ENCODE data around the gene FAM180B. TPM values are rescaled to one million over a fixed set of nuclear protein-coding genes. Genes with fewer than 3 reads are reported as not detected.

The FAM180B gene
- total and polyA plus RNA-seq, 2 of the 13 experiments (the other 11 are each of a cell fraction or from before 2014, with no cell fraction given), result 0.40 to 1.0 TPM

- 0 out of 2 replicates have a peak, but pooled peaks have one; percentile 31 for TF ChIP-seq CERS6 (CRISPR knock-in tag; IDR thresholded peaks at IDR 0.05)
- no peak for TF ChIP-seq ZNF17 (CRISPR knock-in tag; IDR thresholded peaks at IDR 0.05)
- no peak for TF ChIP-seq ZBTB2 (CRISPR knock-in tag; IDR thresholded peaks at IDR 0.05; ENCODE audit: low read depth)
- TF ChIP-seq SETDB1 (CRISPR knock-in tag; IDR thresholded peaks at IDR 0.05; ENCODE audit: borderline replicate concordance), result no peak
- TF ChIP-seq RARA (CRISPR knock-in tag; IDR thresholded peaks at IDR 0.05), result 0 out of 2 replicates have a peak, but pooled peaks have one; percentile 10
- TF ChIP-seq, protein P1, sequence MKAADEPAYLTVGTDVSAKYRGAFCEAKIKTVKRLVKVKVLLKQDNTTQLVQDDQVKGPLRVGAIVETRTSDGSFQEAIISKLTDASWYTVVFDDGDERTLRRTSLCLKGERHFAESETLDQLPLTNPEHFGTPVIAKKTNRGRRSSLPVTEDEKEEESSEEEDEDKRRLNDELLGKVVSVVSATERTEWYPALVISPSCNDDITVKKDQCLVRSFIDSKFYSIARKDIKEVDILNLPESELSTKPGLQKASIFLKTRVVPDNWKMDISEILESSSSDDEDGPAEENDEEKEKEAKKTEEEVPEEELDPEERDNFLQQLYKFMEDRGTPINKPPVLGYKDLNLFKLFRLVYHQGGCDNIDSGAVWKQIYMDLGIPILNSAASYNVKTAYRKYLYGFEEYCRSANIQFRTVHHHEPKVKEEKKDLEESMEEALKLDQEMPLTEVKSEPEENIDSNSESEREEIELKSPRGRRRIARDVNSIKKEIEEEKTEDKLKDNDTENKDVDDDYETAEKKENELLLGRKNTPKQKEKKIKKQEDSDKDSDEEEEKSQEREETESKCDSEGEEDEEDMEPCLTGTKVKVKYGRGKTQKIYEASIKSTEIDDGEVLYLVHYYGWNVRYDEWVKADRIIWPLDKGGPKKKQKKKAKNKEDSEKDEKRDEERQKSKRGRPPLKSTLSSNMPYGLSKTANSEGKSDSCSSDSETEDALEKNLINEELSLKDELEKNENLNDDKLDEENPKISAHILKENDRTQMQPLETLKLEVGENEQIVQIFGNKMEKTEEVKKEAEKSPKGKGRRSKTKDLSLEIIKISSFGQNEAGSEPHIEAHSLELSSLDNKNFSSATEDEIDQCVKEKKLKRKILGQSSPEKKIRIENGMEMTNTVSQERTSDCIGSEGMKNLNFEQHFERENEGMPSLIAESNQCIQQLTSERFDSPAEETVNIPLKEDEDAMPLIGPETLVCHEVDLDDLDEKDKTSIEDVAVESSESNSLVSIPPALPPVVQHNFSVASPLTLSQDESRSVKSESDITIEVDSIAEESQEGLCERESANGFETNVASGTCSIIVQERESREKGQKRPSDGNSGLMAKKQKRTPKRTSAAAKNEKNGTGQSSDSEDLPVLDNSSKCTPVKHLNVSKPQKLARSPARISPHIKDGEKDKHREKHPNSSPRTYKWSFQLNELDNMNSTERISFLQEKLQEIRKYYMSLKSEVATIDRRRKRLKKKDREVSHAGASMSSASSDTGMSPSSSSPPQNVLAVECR (CRISPR knock-in tag; IDR thresholded peaks at IDR 0.05; ENCODE audit: borderline replicate concordance), result peak; percentile 66
- TF ChIP-seq PTBP1 (IDR thresholded peaks at IDR 0.05; ENCODE audit: low read depth, low read length, poor library complexity, severe bottlenecking), result no peak
- TF ChIP-seq HNRNPK (IDR thresholded peaks at IDR 0.05; ENCODE audit: low read depth, low read length, poor library complexity, severe bottlenecking), result no peak
- no peak for TF ChIP-seq CAMTA2 (CRISPR knock-in tag; IDR thresholded peaks at IDR 0.05; ENCODE audit: borderline replicate concordance)
- TF ChIP-seq NR2F6 (IDR thresholded peaks at IDR 0.05), result no peak
- no peak for TF ChIP-seq NR2F6 (CRISPR knock-in tag; IDR thresholded peaks at IDR 0.05)
- no peak for TF ChIP-seq TMF1 (CRISPR knock-in tag; IDR thresholded peaks at IDR 0.05; ENCODE audit: low read depth)
- TF ChIP-seq HNF1B (CRISPR knock-in tag; IDR thresholded peaks at IDR 0.05), result peak; percentile 47; the same call in 1 of the 2 replicates
- 0 out of 2 replicates have a peak, but pooled peaks have one; percentile 35 for TF ChIP-seq ZNF710 (CRISPR knock-in tag; IDR thresholded peaks at IDR 0.05; ENCODE audit: borderline replicate concordance)
- TF ChIP-seq KDM5A (IDR thresholded peaks at IDR 0.05; ENCODE audit: borderline replicate concordance, low read length), result no peak
- TF ChIP-seq ZNF337 (CRISPR knock-in tag; IDR thresholded peaks at IDR 0.05; ENCODE audit: borderline replicate concordance, low read depth), result no peak
- TF ChIP-seq TIGD3 (CRISPR knock-in tag; IDR thresholded peaks at IDR 0.05; ENCODE audit: borderline replicate concordance), result no peak
Measured at GRCh38 chr11:47587723-47588326, 1.3 kb downstream of the FAM180B start (continued).
